SK-N-SH (cell line): ENCODE measurements around the gene MAD1L1.

ENCODE experiments used
- CTCF ChIP-seq: fragments of 200-600 bp; sonication (generic); IDR thresholded peaks from 2 replicates; pipeline ENCODE4 v1.6.1; 2017; ENCODE audit warnings: antibody characterized with exemption, mild to moderate bottlenecking, moderate library complexity
- FOSL2 ChIP-seq: IDR thresholded peaks from 2 replicates; pipeline ENCODE4 v1.4.0; 2012; ENCODE audit warnings: low read depth, mild to moderate bottlenecking, moderate library complexity, borderline replicate concordance
- MEF2A ChIP-seq: IDR thresholded peaks from 2 replicates; pipeline ENCODE4 v1.4.0; 2012; ENCODE audit warnings: low read depth, borderline replicate concordance
- RAD21 ChIP-seq: IDR thresholded peaks from 2 replicates; pipeline ENCODE4 v1.6.1; 2012; ENCODE audit warnings: mild to moderate bottlenecking, low read length
- RCOR1 ChIP-seq: fragments of 150-350 bp; IDR thresholded peaks from 2 replicates; pipeline ENCODE4 v1.6.1; 2017; ENCODE audit warnings: antibody characterized with exemption, low read length
- RXRA ChIP-seq: IDR thresholded peaks from 2 replicates; pipeline ENCODE4 v1.4.0; 2012; ENCODE audit warnings: low read depth, mild to moderate bottlenecking, borderline replicate concordance
- TAF1 ChIP-seq: IDR thresholded peaks from 2 replicates; pipeline ENCODE4 v1.6.1; 2012; ENCODE audit warnings: low read depth, mild to moderate bottlenecking, low read length, moderate library complexity, borderline replicate concordance
- YY1 ChIP-seq: IDR thresholded peaks from 2 replicates; pipeline ENCODE4 v1.4.0; 2012; ENCODE audit warnings: low read depth, mild to moderate bottlenecking
- TF ChIP-seq, protein P1 (sequence below): IDR thresholded peaks from 2 replicates; pipeline ENCODE4 v1.4.0; 2012; ENCODE audit warnings: low read depth
- TF ChIP-seq, protein P2 (sequence below): fragments of 150-350 bp; IDR thresholded peaks from 2 replicates; pipeline ENCODE4 v1.6.1; 2017; ENCODE audit warnings: antibody characterized with exemption, low read length, low read depth, borderline replicate concordance

- TF ChIP-seq, protein P1, sequence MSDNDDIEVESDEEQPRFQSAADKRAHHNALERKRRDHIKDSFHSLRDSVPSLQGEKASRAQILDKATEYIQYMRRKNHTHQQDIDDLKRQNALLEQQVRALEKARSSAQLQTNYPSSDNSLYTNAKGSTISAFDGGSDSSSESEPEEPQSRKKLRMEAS: no peak
- TF ChIP-seq CTCF: no peak
- TF ChIP-seq FOSL2: no peak
- TF ChIP-seq RAD21: no peak
- TF ChIP-seq RCOR1: no peak
- no peak for TF ChIP-seq MEF2A
- TF ChIP-seq, protein P2, sequence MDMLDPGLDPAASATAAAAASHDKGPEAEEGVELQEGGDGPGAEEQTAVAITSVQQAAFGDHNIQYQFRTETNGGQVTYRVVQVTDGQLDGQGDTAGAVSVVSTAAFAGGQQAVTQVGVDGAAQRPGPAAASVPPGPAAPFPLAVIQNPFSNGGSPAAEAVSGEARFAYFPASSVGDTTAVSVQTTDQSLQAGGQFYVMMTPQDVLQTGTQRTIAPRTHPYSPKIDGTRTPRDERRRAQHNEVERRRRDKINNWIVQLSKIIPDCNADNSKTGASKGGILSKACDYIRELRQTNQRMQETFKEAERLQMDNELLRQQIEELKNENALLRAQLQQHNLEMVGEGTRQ: no peak
- no peak for TF ChIP-seq TAF1
- TF ChIP-seq YY1: no peak
- TF ChIP-seq RXRA: no peak
These were observed 141.9 kb downstream of the MAD1L1 start for GRCh38 chr7:2090526-2091520.
